Measurements from ENCODE around the gene C14orf132.

Gene C14orf132

GRCh38 chr14:96011607-96012006 lies 27.6 kb upstream of the C14orf132 start:
- TF ChIP-seq, protein P1, sequence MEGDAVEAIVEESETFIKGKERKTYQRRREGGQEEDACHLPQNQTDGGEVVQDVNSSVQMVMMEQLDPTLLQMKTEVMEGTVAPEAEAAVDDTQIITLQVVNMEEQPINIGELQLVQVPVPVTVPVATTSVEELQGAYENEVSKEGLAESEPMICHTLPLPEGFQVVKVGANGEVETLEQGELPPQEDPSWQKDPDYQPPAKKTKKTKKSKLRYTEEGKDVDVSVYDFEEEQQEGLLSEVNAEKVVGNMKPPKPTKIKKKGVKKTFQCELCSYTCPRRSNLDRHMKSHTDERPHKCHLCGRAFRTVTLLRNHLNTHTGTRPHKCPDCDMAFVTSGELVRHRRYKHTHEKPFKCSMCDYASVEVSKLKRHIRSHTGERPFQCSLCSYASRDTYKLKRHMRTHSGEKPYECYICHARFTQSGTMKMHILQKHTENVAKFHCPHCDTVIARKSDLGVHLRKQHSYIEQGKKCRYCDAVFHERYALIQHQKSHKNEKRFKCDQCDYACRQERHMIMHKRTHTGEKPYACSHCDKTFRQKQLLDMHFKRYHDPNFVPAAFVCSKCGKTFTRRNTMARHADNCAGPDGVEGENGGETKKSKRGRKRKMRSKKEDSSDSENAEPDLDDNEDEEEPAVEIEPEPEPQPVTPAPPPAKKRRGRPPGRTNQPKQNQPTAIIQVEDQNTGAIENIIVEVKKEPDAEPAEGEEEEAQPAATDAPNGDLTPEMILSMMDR (IDR thresholded peaks at IDR 0.05), result no peak

- TF ChIP-seq, protein P1 (IDR thresholded peaks at IDR 0.05), result no peak
Measured at GRCh38 chr14:96014176-96014575, 25.0 kb upstream of the C14orf132 start.

DNA sequence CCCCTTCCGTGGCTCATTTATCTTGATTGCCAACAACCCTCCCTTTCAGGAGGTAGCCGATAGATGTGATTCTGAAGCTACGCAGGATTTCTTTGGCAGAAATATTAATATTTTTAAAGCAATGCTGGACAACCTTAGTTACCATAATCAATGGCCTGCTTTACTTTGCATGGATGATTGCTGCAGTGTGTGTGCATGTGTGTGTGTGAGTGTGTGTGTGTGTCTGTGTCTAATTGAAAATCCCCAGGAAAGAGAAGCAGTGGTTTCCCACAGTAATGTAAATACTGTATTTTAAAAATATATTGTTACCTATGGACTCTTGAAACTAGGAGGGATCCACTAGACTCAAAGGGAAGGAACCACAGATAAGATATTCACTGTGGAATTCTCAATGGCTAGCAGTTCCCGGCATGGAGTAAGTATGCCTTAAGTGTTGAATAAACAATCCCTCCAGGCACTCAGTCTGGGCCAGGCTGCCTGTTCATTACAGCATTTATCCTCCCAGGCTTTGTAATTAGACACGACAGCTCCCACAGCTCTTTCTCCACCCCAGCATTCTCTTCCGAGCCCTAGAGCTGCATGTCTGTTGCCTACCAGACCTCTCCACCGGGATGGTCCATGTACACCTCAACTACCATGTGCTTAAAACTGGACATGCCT lies 22.5 kb upstream of the C14orf132 start:
- TF ChIP-seq, protein P1 (IDR thresholded peaks at IDR 0.05), result no peak

DNA sequence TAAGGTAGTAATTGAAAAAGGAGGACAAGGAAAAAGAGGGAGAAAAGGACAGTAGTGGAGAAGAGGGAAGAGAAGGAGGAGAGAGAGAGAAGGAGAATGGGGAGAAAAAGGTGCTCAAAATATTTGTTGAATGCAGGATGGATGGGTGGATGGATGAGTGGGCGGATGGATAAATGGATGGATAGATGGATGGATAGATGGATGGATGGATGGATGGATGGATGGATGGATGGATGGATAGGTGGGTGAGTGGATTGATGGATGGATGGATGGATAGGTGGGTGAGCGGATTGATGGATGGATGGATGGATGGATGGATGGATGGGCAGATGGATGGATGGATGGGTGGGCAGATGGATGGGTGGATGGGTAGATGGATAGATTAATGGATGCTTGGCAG lies 21.3 kb upstream of the C14orf132 start:
- TF ChIP-seq, protein P1 (IDR thresholded peaks at IDR 0.05), result no peak

- TF ChIP-seq, protein P1 (IDR thresholded peaks at IDR 0.05), result no peak
Measured at GRCh38 chr14:96027431-96028355, 11.5 kb upstream of the C14orf132 start.

GRCh38 chr14:96029089-96029645 lies 10.0 kb upstream of the C14orf132 start:
- TF ChIP-seq, protein P1 (IDR thresholded peaks at IDR 0.05), result no peak

GRCh38 chr14:96030108-96030760 lies 8.9 kb upstream of the C14orf132 start:
- TF ChIP-seq, protein P1 (IDR thresholded peaks at IDR 0.05), result no peak

All from LNCAP (cell line).